Neural cell (in vitro differentiated cells): ENCODE data around the gene POLR2J2. TPM values are rescaled to one million over a fixed set of nuclear protein-coding genes. Genes with fewer than 3 reads are reported as not detected.
"Not testable (repeated sequence)": the region's sequence is repeated elsewhere in the genome, so short reads cannot be mapped to it uniquely, and the experiment has no call there.

ENCODE experiments used
- H2AFZ ChIP-seq: fragments of 200-600, 300-800 bp; sonication (generic), shearing (Covaris generic); 2 replicates; pipeline ENCODE4 v1.6.0; 2014; ENCODE audit warnings: low read depth, mild to moderate bottlenecking, antibody characterized with exemption, low read length, moderate library complexity
- H3F3A ChIP-seq: fragments of 200-600 bp; shearing (Covaris generic); 2 replicates; pipeline ENCODE4 v1.6.1; 2016; ENCODE audit warnings: mild to moderate bottlenecking, moderate library complexity, mixed read lengths, antibody characterized with exemption, low read length; ENCODE audit not compliant: insufficient read depth, poor library complexity, severe bottlenecking
- H3K27ac ChIP-seq: fragments of 200-600, 300-800 bp; sonication (generic), shearing (Covaris generic); 2 replicates; pipeline ENCODE4 v1.5.1; 2014; ENCODE audit warnings: mild to moderate bottlenecking, low read length, moderate library complexity
- H3K27me3 ChIP-seq: fragments of 300-800, 200-600 bp; sonication (generic), shearing (Covaris generic); 2 replicates; pipeline ENCODE4 v1.6.0; 2014; ENCODE audit warnings: mild to moderate bottlenecking, low read depth, low read length, moderate library complexity; ENCODE audit not compliant: insufficient read depth
- H3K36me3 ChIP-seq: fragments of 300-800, 200-600 bp; sonication (generic), shearing (Covaris generic); 2 replicates; pipeline ENCODE4 v1.5.1; 2014; ENCODE audit warnings: mild to moderate bottlenecking, antibody characterized with exemption, low read length, moderate library complexity; ENCODE audit not compliant: insufficient read depth
- H3K4me2 ChIP-seq: fragments of 300-800, 200-600 bp; sonication (generic), shearing (Covaris generic); 2 replicates; pipeline ENCODE4 v1.6.0; 2014; ENCODE audit warnings: mild to moderate bottlenecking, low read length
- H3K4me3 ChIP-seq: fragments of 300-800, 200-600 bp; sonication (generic), shearing (Covaris generic); 2 replicates; pipeline ENCODE4 v1.5.1; 2014; ENCODE audit warnings: mild to moderate bottlenecking, low read length, moderate library complexity
- H3K79me2 ChIP-seq: fragments of 200-600 bp; shearing (Covaris generic); replicated peaks from 2 replicates; pipeline ENCODE4 v1.6.0; 2014; ENCODE audit warnings: mild to moderate bottlenecking, low read length, moderate library complexity; ENCODE audit not compliant: insufficient read depth
- H3K9ac ChIP-seq: fragments of 300-800, 200-600 bp; sonication (generic), shearing (Covaris generic); 2 replicates; pipeline ENCODE4 v1.6.1; 2016; ENCODE audit warnings: mild to moderate bottlenecking, low read length, mixed read lengths
- H3K9me2 ChIP-seq: fragments of 200-600 bp; shearing (Covaris generic); 2 replicates; pipeline ENCODE4 v1.6.1; 2016; ENCODE audit warnings: mild to moderate bottlenecking, low read length, mixed read lengths; ENCODE audit not compliant: insufficient read depth
- H3K9me3 ChIP-seq: fragments of 200-600, 300-800 bp; sonication (generic), shearing (Covaris generic); 2 replicates; pipeline ENCODE4 v1.6.1; 2016; ENCODE audit warnings: mild to moderate bottlenecking, mixed run types, low read length, moderate library complexity, mixed read lengths
- H4K20me1 ChIP-seq: fragments of 200-600 bp; shearing (Covaris generic); 2 replicates; pipeline ENCODE4 v1.6.1; 2016; ENCODE audit warnings: mild to moderate bottlenecking, mixed run types; ENCODE audit not compliant: insufficient read depth
- polyA plus RNA-seq: library from polyadenylated mRNA; depleted of rRNA; stranded (reverse); fragments of >200 nt; gene quantifications from 2 replicates; pipeline ENCODE4 v1.2.3, GENCODE V29; 2014

The POLR2J2 gene
- polyA plus RNA-seq, 1 donor from 2014 or later: 0.97 TPM

- H3K4me2 ChIP-seq, H3K4me3 ChIP-seq: not testable (repeated sequence)
Observed at GRCh38 chr7:102688299-102689036, 17.0 kb upstream of the POLR2J2 start.

GRCh38 chr7:102682560-102682959 lies 11.1 kb upstream of the POLR2J2 start:
- H3K9me2 ChIP-seq, H2AFZ ChIP-seq, H3K4me2 ChIP-seq, H3K9ac ChIP-seq, H3F3A ChIP-seq, H3K36me3 ChIP-seq, H4K20me1 ChIP-seq, H3K27ac ChIP-seq, H3K9me3 ChIP-seq, H3K27me3 ChIP-seq, H3K79me2 ChIP-seq, H3K4me3 ChIP-seq: not testable (repeated sequence)

More at GRCh38 chr7:102688299-102689036, 17.0 kb upstream of the POLR2J2 start:
- H3K27me3 ChIP-seq, H3K9me2 ChIP-seq, H3K27ac ChIP-seq, H3K79me2 ChIP-seq, H3K9ac ChIP-seq, H3K36me3 ChIP-seq, H3K9me3 ChIP-seq, H3F3A ChIP-seq, H2AFZ ChIP-seq, H4K20me1 ChIP-seq: not testable (repeated sequence)

- not testable (repeated sequence) for H2AFZ ChIP-seq
Observed at GRCh38 chr7:102680780-102681179, 9.3 kb upstream of the POLR2J2 start.

GRCh38 chr7:102675545-102675944 lies 4.1 kb upstream of the POLR2J2 start:
- not testable (repeated sequence) for H3K4me2 ChIP-seq, H3K36me3 ChIP-seq, H3K4me3 ChIP-seq

More at GRCh38 chr7:102680780-102681179, 9.3 kb upstream of the POLR2J2 start:
- not testable (repeated sequence) for H3K27me3 ChIP-seq, H3K36me3 ChIP-seq, H3K79me2 ChIP-seq, H3K9me3 ChIP-seq, H4K20me1 ChIP-seq, H3K4me2 ChIP-seq, H3K9me2 ChIP-seq, H3K27ac ChIP-seq, H3F3A ChIP-seq, H3K4me3 ChIP-seq, H3K9ac ChIP-seq

GRCh38 chr7:102673447-102674067 lies 2.1 kb upstream of the POLR2J2 start:
- not testable (repeated sequence) for H3K79me2 ChIP-seq, H3K4me3 ChIP-seq, H2AFZ ChIP-seq, H3K27me3 ChIP-seq, H3K36me3 ChIP-seq, H3F3A ChIP-seq, H3K9me3 ChIP-seq, H3K9ac ChIP-seq, H3K27ac ChIP-seq, H4K20me1 ChIP-seq, H3K9me2 ChIP-seq, H3K4me2 ChIP-seq

More at GRCh38 chr7:102675545-102675944, 4.1 kb upstream of the POLR2J2 start:
- not testable (repeated sequence) for H3F3A ChIP-seq, H4K20me1 ChIP-seq, H3K9ac ChIP-seq, H3K9me3 ChIP-seq, H3K27ac ChIP-seq, H3K27me3 ChIP-seq, H3K9me2 ChIP-seq, H3K79me2 ChIP-seq, H2AFZ ChIP-seq

- not testable (repeated sequence) for H3K9me2 ChIP-seq, H3K9me3 ChIP-seq, H3K9ac ChIP-seq, H3K27me3 ChIP-seq, H3K27ac ChIP-seq, H3K4me3 ChIP-seq, H4K20me1 ChIP-seq, H3F3A ChIP-seq, H3K79me2 ChIP-seq, H2AFZ ChIP-seq, H3K4me2 ChIP-seq, H3K36me3 ChIP-seq
Observed at GRCh38 chr7:102671956-102672307, 469 bp upstream of the POLR2J2 start.

GRCh38 chr7:102667523-102667922 lies 3.9 kb downstream of the POLR2J2 start:
- H4K20me1 ChIP-seq, H3K4me2 ChIP-seq, H3K36me3 ChIP-seq, H3K4me3 ChIP-seq, H3K9ac ChIP-seq, H3K27ac ChIP-seq, H2AFZ ChIP-seq, H3F3A ChIP-seq, H3K27me3 ChIP-seq, H3K9me3 ChIP-seq, H3K9me2 ChIP-seq, H3K79me2 ChIP-seq: not testable (repeated sequence)

- not testable (repeated sequence) for H3F3A ChIP-seq, H4K20me1 ChIP-seq, H3K4me2 ChIP-seq, H2AFZ ChIP-seq, H3K36me3 ChIP-seq, H3K79me2 ChIP-seq, H3K9ac ChIP-seq, H3K4me3 ChIP-seq, H3K9me2 ChIP-seq, H3K9me3 ChIP-seq, H3K27me3 ChIP-seq, H3K27ac ChIP-seq
Observed at GRCh38 chr7:102666850-102667249, 4.6 kb downstream of the POLR2J2 start.
